HepG2 (cell line): ENCODE data around the gene EIF3L. TPM values are rescaled to one million over a fixed set of nuclear protein-coding genes. Genes with fewer than 3 reads are reported as not detected.

Experiments used
- AGO2 ChIP-seq: fragments of 200-400 bp; formaldehyde crosslinking; optimal IDR thresholded peaks from 2 replicates; pipeline ENCODE3; 2017; ENCODE audit warnings: mild to moderate bottlenecking, low read depth, low read length, moderate library complexity
- BRF2 ChIP-seq: sonication (generic); formaldehyde crosslinking; IDR thresholded peaks from 2 replicates; pipeline ENCODE4 v1.8.1; 2022; ENCODE audit warnings: mild to moderate bottlenecking, missing genetic modification reagents
- CCDC6 ChIP-seq: sonication (generic); formaldehyde crosslinking; IDR thresholded peaks from 2 replicates; pipeline ENCODE4 v1.8.1; 2022; ENCODE audit warnings: mild to moderate bottlenecking, missing genetic modification reagents, moderate library complexity
- FOXK2 ChIP-seq: fragments of 450-650 bp; IDR thresholded peaks from 2 replicates; pipeline ENCODE4 v1.6.1; 2016
- GLMP ChIP-seq: sonication (generic); formaldehyde crosslinking; IDR thresholded peaks from 2 replicates; pipeline ENCODE4 v1.9.0; 2021; ENCODE audit warnings: missing genetic modification reagents, mild to moderate bottlenecking, borderline replicate concordance
- HINFP ChIP-seq: sonication (generic); formaldehyde crosslinking; IDR thresholded peaks from 2 replicates; pipeline ENCODE4 v1.4.0; 2020; ENCODE audit warnings: low read depth, mild to moderate bottlenecking, missing genetic modification reagents
- HOXA7 ChIP-seq: sonication (generic); formaldehyde crosslinking; IDR thresholded peaks from 2 replicates; pipeline ENCODE4 v1.8.1; 2022; ENCODE audit warnings: mild to moderate bottlenecking, missing genetic modification reagents, moderate library complexity
- IKZF5 ChIP-seq: IDR thresholded peaks from 2 replicates; pipeline ENCODE4 v1.6.1; 2018; ENCODE audit warnings: missing genetic modification reagents, mild to moderate bottlenecking, missing compliant biosample characterization
- PBX3 ChIP-seq: sonication (generic); formaldehyde crosslinking; IDR thresholded peaks from 2 replicates; pipeline ENCODE4 v1.8.1; 2023; ENCODE audit warnings: missing genetic modification reagents, inconsistent platforms, borderline replicate concordance
- PHF8 ChIP-seq: sonication (generic); formaldehyde crosslinking; IDR thresholded peaks from 2 replicates; pipeline ENCODE4 v1.5.0; 2020; ENCODE audit warnings: missing genetic modification reagents
- POLR2AphosphoS2 ChIP-seq: IDR thresholded peaks from 2 replicates; pipeline ENCODE4 v1.6.1; 2011; ENCODE audit warnings: low read depth, low read length, improper control_type of control experiment
- RBFOX2 ChIP-seq: fragments of 200-400 bp; formaldehyde crosslinking; IDR thresholded peaks from 2 replicates; pipeline ENCODE4 v1.6.1; 2017; ENCODE audit warnings: low read depth, mild to moderate bottlenecking, low read length
- RFX1 ChIP-seq: fragments of 450-650 bp; IDR thresholded peaks from 2 replicates; pipeline ENCODE4 v1.6.1; 2017
- SIN3A ChIP-seq: IDR thresholded peaks from 2 replicates; pipeline ENCODE4 v1.6.1; 2011; ENCODE audit warnings: low read depth, mild to moderate bottlenecking, control low read depth, low read length, borderline replicate concordance
- TEAD3 ChIP-seq: optimal IDR thresholded peaks from 2 replicates; pipeline ENCODE3; 2016; ENCODE audit warnings: borderline replicate concordance
- UBTF ChIP-seq: sonication (generic); formaldehyde crosslinking; IDR thresholded peaks from 2 replicates; pipeline ENCODE4 v1.4.0; 2020; ENCODE audit warnings: mild to moderate bottlenecking, missing genetic modification reagents
- ZC3H13 ChIP-seq: sonication (generic); formaldehyde crosslinking; IDR thresholded peaks from 2 replicates; pipeline ENCODE4 v1.8.1; 2023; ENCODE audit warnings: mild to moderate bottlenecking, missing genetic modification reagents, moderate library complexity
- ZFY ChIP-seq: sonication (generic); formaldehyde crosslinking; IDR thresholded peaks from 2 replicates; pipeline ENCODE4 v1.4.0; 2020; ENCODE audit warnings: missing genetic modification reagents
- ZMYM3 ChIP-seq: sonication (generic); formaldehyde crosslinking; IDR thresholded peaks from 2 replicates; pipeline ENCODE4 v1.5.1; 2020; ENCODE audit warnings: mild to moderate bottlenecking, missing genetic modification reagents
- ZNF251 ChIP-seq: sonication (generic); formaldehyde crosslinking; IDR thresholded peaks from 2 replicates; pipeline ENCODE4 v1.9.0; 2021; ENCODE audit warnings: mild to moderate bottlenecking, missing genetic modification reagents
- ZNF781 ChIP-seq: sonication (generic); formaldehyde crosslinking; IDR thresholded peaks from 2 replicates; pipeline ENCODE4 v1.5.1; 2020; ENCODE audit warnings: borderline replicate concordance, mild to moderate bottlenecking, missing genetic modification reagents; ENCODE audit errors: not compliant biosample characterization
- polyA plus RNA-seq, 8 experiments: library from polyadenylated mRNA; depleted of rRNA in 3 of 8; stranded (reverse) in 7 of 8; unstranded in 1 of 8; fragments of >200 nt; fragmentation: Illumina TruSeq in 4 of 8; extraction: Trizol in 4 of 8; gene quantifications; 2 replicates each; pipeline versions ENCODE4 v1.2.1 to v1.2.3, GENCODE V29; 2011 to 2016; ENCODE audit warnings: low read depth in 4 of 8, missing spikeins in 1 of 8, mixed read lengths in 1 of 8; ENCODE audit not compliant: insufficient read depth in 1 of 8
- total RNA-seq, 5 experiments: library from RNA; depleted of rRNA; stranded (reverse); fragments of >200 nt; fragmentation: Illumina TruSeq; extraction: Trizol; gene quantifications; 2 replicates each; pipeline ENCODE4 v1.2.3, GENCODE V29; 2016; ENCODE audit warnings: low read depth in 1 of 5

Gene EIF3L
- total and polyA plus RNA-seq, 2 of the 13 experiments (the other 11 are each of a cell fraction or from before 2014, with no cell fraction given) = 514 to 793 TPM

DNA sequence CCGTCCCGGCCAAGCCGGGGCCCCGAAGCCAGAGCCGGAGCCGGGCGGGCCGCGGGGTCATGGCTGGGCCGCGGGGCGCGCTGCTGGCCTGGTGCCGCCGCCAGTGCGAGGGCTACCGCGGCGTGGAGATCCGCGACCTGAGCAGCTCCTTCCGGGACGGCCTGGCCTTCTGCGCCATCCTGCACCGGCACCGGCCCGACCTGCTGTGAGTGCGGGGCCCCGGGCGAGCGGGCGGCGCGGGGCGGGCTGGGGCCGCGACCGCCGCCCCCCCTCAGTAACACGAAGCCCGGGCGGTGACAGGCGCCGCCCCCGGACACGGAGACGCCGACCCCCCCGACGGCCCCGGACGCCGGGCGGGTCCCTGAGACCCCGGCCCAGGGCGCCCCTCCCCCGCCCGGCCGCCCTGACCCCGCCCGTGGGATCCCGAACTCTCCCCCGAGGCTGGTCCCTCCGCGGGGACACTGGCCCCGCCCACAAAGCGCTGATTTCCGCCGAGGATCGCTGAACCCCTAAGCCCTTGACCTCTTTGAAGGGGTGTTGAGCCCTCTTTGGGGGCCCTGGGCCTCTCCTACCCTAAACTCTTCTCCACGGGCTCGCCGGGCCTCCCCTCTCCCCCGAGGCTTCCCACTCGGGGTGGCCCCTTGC is 57.3 kb downstream of the EIF3L start (continued):
- no peak for TF ChIP-seq FOXK2
- no peak for TF ChIP-seq ZMYM3 (CRISPR knock-in tag)
- TF ChIP-seq ZFY (CRISPR knock-in tag) = peak; percentile 81
- TF ChIP-seq GLMP = no peak
- TF ChIP-seq PBX3 (CRISPR knock-in tag) = no peak
- TF ChIP-seq HINFP (CRISPR knock-in tag) = no peak
- TF ChIP-seq TEAD3 (CRISPR knock-in tag) = no peak
- TF ChIP-seq RFX1 = no peak
- peak; percentile 41 for TF ChIP-seq AGO2
- 0 out of 2 replicates have a peak, but pooled peaks have one; percentile 13 for TF ChIP-seq SIN3A
- TF ChIP-seq RBFOX2 = 0 out of 2 replicates have a peak, but pooled peaks have one; percentile 17
- no peak for TF ChIP-seq ZC3H13
- 0 out of 2 replicates have a peak, but pooled peaks have one; percentile 50 for TF ChIP-seq CCDC6
- no peak for TF ChIP-seq HOXA7
- no peak for TF ChIP-seq ZNF781
- TF ChIP-seq PHF8 (CRISPR knock-in tag) = peak; percentile 5; the same call in 1 of the 2 replicates
- TF ChIP-seq UBTF (CRISPR knock-in tag) = peak; percentile 25; the same call in 1 of the 2 replicates
- TF ChIP-seq IKZF5 (CRISPR knock-in tag) = no peak
- TF ChIP-seq ZNF251 (CRISPR knock-in tag) = no peak
- TF ChIP-seq POLR2AphosphoS2 = no peak
- TF ChIP-seq BRF2 (CRISPR knock-in tag) = no peak
